IPS DF 4.7 (cell line): ENCODE measurements around the gene RYR1.

Source experiments
- DNase-seq: peaks from one replicate; pipeline ENCODE4 v3.0.0-alpha.2; 2013; ENCODE audit warnings: low spot score; ENCODE audit errors: extremely low read depth

The RYR1 gene

GRCh38 chr19:38433268-38433733, at the start of gene RYR1:
RYR1 (plus strand) TSS chr19:38433691; CDS start chr19:38433830, 139 bp downstream.
- no peak for DNase-seq

GRCh38 chr19:38383743-38384142, 49.7 kb upstream of the RYR1 start:
- DNase-seq = no peak

GRCh38 chr19:38384209-38385027, 49.1 kb upstream of the RYR1 start:
- DNase-seq = no peak

- no peak for DNase-seq
Observed at GRCh38 chr19:38385057-38385803, 48.3 kb upstream of the RYR1 start.

GRCh38 chr19:38385804-38386257, 47.7 kb upstream of the RYR1 start:
- DNase-seq = no peak

GRCh38 chr19:38386300-38386970, 47.1 kb upstream of the RYR1 start:
- DNase-seq = no peak

GRCh38 chr19:38386971-38387549, 46.4 kb upstream of the RYR1 start:
- DNase-seq = no peak

GRCh38 chr19:38387550-38388348, 45.7 kb upstream of the RYR1 start, which contains the start of gene GGN:
GGN (minus strand) TSS chr19:38388034; CDS start chr19:38387261, 773 bp downstream.
- peak; percentile 90 for DNase-seq

GRCh38 chr19:38388349-38389100, 45.0 kb upstream of the RYR1 start, which contains the start of gene SPRED3:
SPRED3 (plus strand) TSS chr19:38388697; CDS start chr19:38390303, 1,606 bp downstream.
- no peak for DNase-seq

GRCh38 chr19:38389101-38389925, 44.2 kb upstream of the RYR1 start:
- DNase-seq = no peak

- no peak for DNase-seq
Observed at GRCh38 chr19:38389957-38390924, 43.2 kb upstream of the RYR1 start.

- no peak for DNase-seq
Observed at GRCh38 chr19:38391911-38392464, 41.5 kb upstream of the RYR1 start.

GRCh38 chr19:38392707-38393308, 40.7 kb upstream of the RYR1 start:
- no peak for DNase-seq

GRCh38 chr19:38394488-38394887, 39.0 kb upstream of the RYR1 start:
- DNase-seq = no peak

- no peak for DNase-seq
Observed at GRCh38 chr19:38395381-38396114, 37.9 kb upstream of the RYR1 start.

GRCh38 chr19:38399081-38399480, 34.4 kb upstream of the RYR1 start:
- DNase-seq = no peak
